Smooth muscle cell (in vitro differentiated cells): Measurements from ENCODE around the gene XPC. TPM values are rescaled to one million over a fixed set of nuclear protein-coding genes. Genes with fewer than 3 reads are reported as not detected.

Experiments
- DNase-seq: peaks from one replicate; lab custom pipeline; 2025; ENCODE audit not compliant: unreplicated experiment; lab: John Stamatoyannopoulos, UW
- H2AFZ ChIP-seq: fragments of 200-600 bp; sonication (generic); 2 replicates; pipeline ENCODE4 v1.6.0; 2016; ENCODE audit warnings: antibody characterized with exemption, low read depth, mild to moderate bottlenecking
- H3F3A ChIP-seq: fragments of 200-600 bp; sonication (generic); 2 replicates; pipeline ENCODE4 v1.6.0; 2017; ENCODE audit warnings: antibody characterized with exemption, low read depth
- H3K27ac ChIP-seq: fragments of 200-600 bp; sonication (generic); 2 replicates; pipeline ENCODE4 v1.5.1; 2016; ENCODE audit warnings: low read depth, mild to moderate bottlenecking
- H3K27me3 ChIP-seq: fragments of 200-600 bp; sonication (generic); 2 replicates; pipeline ENCODE4 v1.6.1; 2016; ENCODE audit warnings: low read depth, mild to moderate bottlenecking
- H3K36me3 ChIP-seq: fragments of 200-600 bp; sonication (generic); 2 replicates; pipeline ENCODE4 v1.5.1; 2016; ENCODE audit warnings: low read depth
- H3K4me1 ChIP-seq: fragments of 200-600 bp; sonication (generic); 2 replicates; pipeline ENCODE4 v1.5.1; 2016; ENCODE audit warnings: low read depth
- H3K4me2 ChIP-seq: fragments of 200-600 bp; sonication (generic); 2 replicates; pipeline ENCODE4 v1.6.0; 2016; ENCODE audit warnings: mild to moderate bottlenecking
- H3K4me3 ChIP-seq: fragments of 200-600 bp; sonication (generic); 2 replicates; pipeline ENCODE4 v1.5.1; 2016; ENCODE audit warnings: mild to moderate bottlenecking
- H3K79me2 ChIP-seq: fragments of 200-600 bp; sonication (generic); 2 replicates; pipeline ENCODE4 v1.6.0; 2016; ENCODE audit warnings: low read depth, mild to moderate bottlenecking
- H3K9ac ChIP-seq: fragments of 200-600 bp; sonication (generic); 2 replicates; pipeline ENCODE4 v1.6.0; 2016; ENCODE audit warnings: low read depth
- H3K9me3 ChIP-seq: fragments of 200-600 bp; sonication (generic); replicated peaks from 2 replicates; pipeline ENCODE4 v1.5.1; 2016; ENCODE audit warnings: low read depth
- H4K20me1 ChIP-seq: fragments of 200-600 bp; sonication (generic); 2 replicates; pipeline ENCODE4 v1.6.0; 2016; ENCODE audit warnings: low read depth
- CTCF ChIP-seq: fragments of 200-600 bp; sonication (generic); IDR thresholded peaks from 2 replicates; pipeline ENCODE4 v1.5.1; 2017; ENCODE audit warnings: borderline replicate concordance, mild to moderate bottlenecking, antibody characterized with exemption; ENCODE audit not compliant: insufficient read depth, poor library complexity, severe bottlenecking
- WGBS: methylation state at CpG from one replicate; pipeline ENCODE4 v1.1.7; 2016; ENCODE audit warnings: low lambda C conversion rate; 5-methylcytosine and 5-hydroxymethylcytosine counted together
- polyA plus RNA-seq: library from polyadenylated mRNA; unstranded; fragments of >200 nt; fragmentation: Nextera tagmentation; extraction: Ambion mirVana; gene quantifications from 2 replicates; pipeline ENCODE4 v1.2.1, GENCODE V29; 2016
- total RNA-seq: library from RNA; depleted of rRNA; stranded (reverse); fragments of >200 nt; gene quantifications from 2 replicates; pipeline ENCODE4 v1.2.3, GENCODE V29; 2014

The XPC gene
- total and polyA plus RNA-seq, 2 experiments from 2014 or later, result 20.9 to 23.8 TPM

GRCh38 chr3:14125193-14126016 lies 53.0 kb downstream of the XPC start:
- H3K9ac ChIP-seq, result peak overlapping the region; percentile 87
- H3K27ac ChIP-seq, result peak overlapping the region; percentile 85
- peaks cover 6% of the 10 kb centered on the region for H3F3A ChIP-seq
- peak overlapping the region; percentile 92 for H3K4me2 ChIP-seq
- no peaks in the 10 kb centered on the region for H3K27me3 ChIP-seq
- no peaks in the 10 kb centered on the region for H3K9me3 ChIP-seq
- peaks cover 3% of the 10 kb centered on the region for H3K36me3 ChIP-seq
- peak overlapping the region; percentile 82 for H3K4me3 ChIP-seq
- peak overlapping the region; percentile 72 for H2AFZ ChIP-seq
- peaks cover 16% of the 10 kb centered on the region for H3K4me1 ChIP-seq
- under 1% methylated on average over 42 of the region's 44 CpGs for WGBS
- no peak for TF ChIP-seq CTCF
- peaks cover 45% of the 10 kb centered on the region for H4K20me1 ChIP-seq
- peaks cover 46% of the 10 kb centered on the region for H3K79me2 ChIP-seq
- DNase-seq, result peak; percentile 78

- peaks cover 38% of the 10 kb centered on the region for H4K20me1 ChIP-seq
- peaks cover 16% of the 10 kb centered on the region for H3K4me1 ChIP-seq
- WGBS, result under 1% methylated on average over 50 of the region's 55 CpGs
- no peak for TF ChIP-seq CTCF
- no peaks in the 10 kb centered on the region for H3K27me3 ChIP-seq
- peaks cover 3% of the 10 kb centered on the region for H3K36me3 ChIP-seq
- peaks cover 7% of the 10 kb centered on the region for H3F3A ChIP-seq
- peak within 1 kb of the TSS; percentile 82 for H3K4me3 ChIP-seq
- peak; percentile 85 for DNase-seq
- H3K9ac ChIP-seq, result peak within 1 kb of the TSS; percentile 87
- H3K79me2 ChIP-seq, result peaks cover 45% of the 10 kb centered on the region
- peak within 1 kb of the TSS; percentile 97 for H3K4me2 ChIP-seq
- peak within 1 kb of the TSS; percentile 96 for H2AFZ ChIP-seq
- H3K27ac ChIP-seq, result peak within 1 kb of the TSS; percentile 85
- H3K9me3 ChIP-seq, result no peaks in the 10 kb centered on the region
These were observed 53.7 kb downstream of the XPC start, which contains the start of the genes CHCHD4 and TMEM43 for GRCh38 chr3:14124615-14125192. Gene CHCHD4 (minus strand): TSS chr3:14124870. CDS start chr3:14124676, 194 bp downstream. Gene TMEM43 (plus strand): TSS chr3:14125052. CDS start chr3:14125194, 142 bp downstream.

GRCh38 chr3:14124223-14124614 lies 54.2 kb downstream of the XPC start:
- H3K79me2 ChIP-seq, result peaks cover 41% of the 10 kb centered on the region
- WGBS, result 1% methylated on average over 37 of the region's 37 CpGs
- no peaks in the 10 kb centered on the region for H3K9me3 ChIP-seq
- H3F3A ChIP-seq, result peaks cover 12% of the 10 kb centered on the region
- peak overlapping the region; percentile 97 for H3K4me2 ChIP-seq
- H3K4me1 ChIP-seq, result peaks cover 16% of the 10 kb centered on the region
- H3K36me3 ChIP-seq, result peaks cover 3% of the 10 kb centered on the region
- peaks cover 33% of the 10 kb centered on the region for H4K20me1 ChIP-seq
- H2AFZ ChIP-seq, result peak overlapping the region; percentile 96
- H3K4me3 ChIP-seq, result peak overlapping the region; percentile 82
- no peaks in the 10 kb centered on the region for H3K27me3 ChIP-seq
- no peak for TF ChIP-seq CTCF
- peak overlapping the region; percentile 76 for H3K9ac ChIP-seq
- DNase-seq, result no peak
- H3K27ac ChIP-seq, result no peak overlapping the region
